ENCODE measurements around the gene TXLNG. TPM values are rescaled to one million over a fixed set of nuclear protein-coding genes. Genes with fewer than 3 reads are reported as not detected.

Gene TXLNG
- total and polyA plus RNA-seq, 2 donors (not counting 3 experiments of a cell fraction or from before 2014, with no cell fraction given) = 6.8 to 7.6 TPM

DNA sequence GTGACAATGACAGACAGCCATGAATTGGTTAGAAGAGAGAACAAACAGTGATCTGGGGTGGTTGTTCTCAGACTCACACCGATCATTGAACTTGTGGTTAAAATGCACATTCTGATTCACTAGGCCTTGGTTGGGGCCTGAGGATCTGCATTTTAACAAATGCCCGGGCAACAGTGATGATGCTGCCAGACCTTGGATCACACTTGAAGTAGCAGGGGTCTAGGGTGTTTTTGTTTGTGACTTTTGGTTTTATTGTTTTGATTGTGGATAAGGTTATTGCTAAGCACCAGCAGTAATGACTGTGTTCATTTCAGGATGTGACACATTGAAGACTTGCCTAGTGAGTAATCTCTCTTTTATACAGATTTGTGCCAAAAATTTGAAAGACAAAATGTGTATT is 36.5 kb downstream of the TXLNG start:
- peak overlapping the region; percentile 7 for H3K4me2 ChIP-seq (ENCODE audit: insufficient read depth, low read length)
- dilution Hi-C loops (cut with MboI; ENCODE audit: extremely low pct_ligation_motif_present, low sequenced_read_pairs) (no loop called here), intact Hi-C loops (cut with micrococcal nuclease) (loop anchor here (10.0 kb wide), 1 partner anchor 772 kb away; no protein-coding TSS in a partner anchor)
- no peaks in the 10 kb centered on the region for H3K36me3 ChIP-seq (ENCODE audit: control insufficient read depth in 2 of 2, extremely low read depth in 1 of 2, insufficient read depth in 2 of 2, low read length in 2 of 2)
- peak; percentile 65 for FAIRE-seq
- H3K9ac ChIP-seq (replicated peaks; ENCODE audit: extremely low read depth, insufficient read depth, low read length) = peak overlapping the region; percentile 54
- no TSS peak for BruUV-seq (replicated peaks)
- H3K79me2 ChIP-seq (ENCODE audit: control insufficient read depth, insufficient read depth, low read length) = no peaks in the 10 kb centered on the region
- CTCF ChIA-PET = interaction anchor here (1.3 to 2.0 kb wide), 2 partner anchors 15 to 224 kb away, joined by 4 to 6 read pairs; no protein-coding TSS in a partner anchor
- no peaks in the 10 kb centered on the region for H4K20me1 ChIP-seq (replicated peaks; ENCODE audit: control insufficient read depth, extremely low read depth, insufficient read depth, low read length)
- peak; percentile 77 for DNase-seq (ENCODE audit: low read depth, low spot score)
- POLR2A ChIA-PET = no interaction called here
- no peak overlapping the region for H3K4me3 ChIP-seq (replicated peaks in 1 of 3; ENCODE audit: insufficient read depth in 1 of 3, low read depth in 1 of 3, low read length in 3 of 3)
- H3K27ac ChIP-seq (ENCODE audit: insufficient read depth, low read depth, low read length) = peak overlapping the region; percentile 89
- no peaks in the 10 kb centered on the region for H3K27me3 ChIP-seq (ENCODE audit: control insufficient read depth in 2 of 2, insufficient read depth in 2 of 2, low read length in 2 of 2)
- TF ChIP-seq, protein P1, sequence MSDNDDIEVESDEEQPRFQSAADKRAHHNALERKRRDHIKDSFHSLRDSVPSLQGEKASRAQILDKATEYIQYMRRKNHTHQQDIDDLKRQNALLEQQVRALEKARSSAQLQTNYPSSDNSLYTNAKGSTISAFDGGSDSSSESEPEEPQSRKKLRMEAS (IDR thresholded peaks at IDR 0.05; ENCODE audit: insufficient read depth, insufficient read length) = no peak
- peak; percentile 50 for TF ChIP-seq GATA2 (IDR thresholded peaks at IDR 0.05; ENCODE audit: insufficient read depth, insufficient read length, low read depth, low read length)
- no peak for TF ChIP-seq POLR2A (IDR thresholded peaks at IDR 0.05; ENCODE audit: low read depth, low read length)
- TF ChIP-seq FOS (IDR thresholded peaks at IDR 0.05; ENCODE audit: borderline replicate concordance, insufficient read depth, low read length) = peak; percentile 94
- TF ChIP-seq MYC (IDR thresholded peaks at IDR 0.05; ENCODE audit: low read depth, low read length) = no peak
- peak; percentile 42 for TF ChIP-seq POLR2AphosphoS5 (IDR thresholded peaks at IDR 0.05; ENCODE audit: insufficient read depth, low read depth, low read length)
- no peak for TF ChIP-seq EZH2 (IDR thresholded peaks at IDR 0.05; ENCODE audit: borderline replicate concordance, low read depth, low read length, severe bottlenecking)
- no peak for TF ChIP-seq CTCF (IDR thresholded peaks at IDR 0.05; ENCODE audit: extremely low read depth in 1 of 2, insufficient read depth in 1 of 2, low read depth in 1 of 2, low read length in 2 of 2)
- TF ChIP-seq JUN (IDR thresholded peaks at IDR 0.05; ENCODE audit: borderline replicate concordance, insufficient read depth, insufficient read length, low read depth) = peak; percentile 92
- no peak overlapping the region for H2AFZ ChIP-seq (ENCODE audit: low read depth, low read length)
- H3K9me1 ChIP-seq (replicated peaks; ENCODE audit: control insufficient read depth, extremely low read depth, insufficient read depth, low read length) = no peaks in the 10 kb centered on the region
- H3K4me1 ChIP-seq (ENCODE audit: control insufficient read depth, extremely low read depth, insufficient read depth, low read length) = peaks cover 28% of the 10 kb centered on the region
- H3K9me3 ChIP-seq (replicated peaks; ENCODE audit: control insufficient read depth, insufficient read depth, low read length) = no peaks in the 10 kb centered on the region

Measured in endothelial cell of umbilical vein (primary cell).